Neural cell (in vitro differentiated cells): ENCODE results near the gene CCNY. TPM values are rescaled to one million over a fixed set of nuclear protein-coding genes. Genes with fewer than 3 reads are reported as not detected.

ENCODE experiments used
- H2AFZ ChIP-seq: fragments of 200-600, 300-800 bp; sonication (generic), shearing (Covaris generic); 2 replicates; pipeline ENCODE4 v1.6.0; 2014; ENCODE audit warnings: low read depth, mild to moderate bottlenecking, antibody characterized with exemption, low read length, moderate library complexity
- H3F3A ChIP-seq: fragments of 200-600 bp; shearing (Covaris generic); 2 replicates; pipeline ENCODE4 v1.6.1; 2016; ENCODE audit warnings: mild to moderate bottlenecking, moderate library complexity, mixed read lengths, antibody characterized with exemption, low read length; ENCODE audit not compliant: insufficient read depth, poor library complexity, severe bottlenecking
- H3K27ac ChIP-seq: fragments of 200-600, 300-800 bp; sonication (generic), shearing (Covaris generic); 2 replicates; pipeline ENCODE4 v1.5.1; 2014; ENCODE audit warnings: mild to moderate bottlenecking, low read length, moderate library complexity
- H3K27me3 ChIP-seq: fragments of 300-800, 200-600 bp; sonication (generic), shearing (Covaris generic); 2 replicates; pipeline ENCODE4 v1.6.0; 2014; ENCODE audit warnings: mild to moderate bottlenecking, low read depth, low read length, moderate library complexity; ENCODE audit not compliant: insufficient read depth
- H3K36me3 ChIP-seq: fragments of 300-800, 200-600 bp; sonication (generic), shearing (Covaris generic); 2 replicates; pipeline ENCODE4 v1.5.1; 2014; ENCODE audit warnings: mild to moderate bottlenecking, antibody characterized with exemption, low read length, moderate library complexity; ENCODE audit not compliant: insufficient read depth
- H3K4me2 ChIP-seq: fragments of 300-800, 200-600 bp; sonication (generic), shearing (Covaris generic); 2 replicates; pipeline ENCODE4 v1.6.0; 2014; ENCODE audit warnings: mild to moderate bottlenecking, low read length
- H3K4me3 ChIP-seq: fragments of 300-800, 200-600 bp; sonication (generic), shearing (Covaris generic); 2 replicates; pipeline ENCODE4 v1.5.1; 2014; ENCODE audit warnings: mild to moderate bottlenecking, low read length, moderate library complexity
- H3K79me2 ChIP-seq: fragments of 200-600 bp; shearing (Covaris generic); replicated peaks from 2 replicates; pipeline ENCODE4 v1.6.0; 2014; ENCODE audit warnings: mild to moderate bottlenecking, low read length, moderate library complexity; ENCODE audit not compliant: insufficient read depth
- H3K9ac ChIP-seq: fragments of 300-800, 200-600 bp; sonication (generic), shearing (Covaris generic); 2 replicates; pipeline ENCODE4 v1.6.1; 2016; ENCODE audit warnings: mild to moderate bottlenecking, low read length, mixed read lengths
- H3K9me2 ChIP-seq: fragments of 200-600 bp; shearing (Covaris generic); 2 replicates; pipeline ENCODE4 v1.6.1; 2016; ENCODE audit warnings: mild to moderate bottlenecking, low read length, mixed read lengths; ENCODE audit not compliant: insufficient read depth
- H3K9me3 ChIP-seq: fragments of 200-600, 300-800 bp; sonication (generic), shearing (Covaris generic); 2 replicates; pipeline ENCODE4 v1.6.1; 2016; ENCODE audit warnings: mild to moderate bottlenecking, mixed run types, low read length, moderate library complexity, mixed read lengths
- H4K20me1 ChIP-seq: fragments of 200-600 bp; shearing (Covaris generic); 2 replicates; pipeline ENCODE4 v1.6.1; 2016; ENCODE audit warnings: mild to moderate bottlenecking, mixed run types; ENCODE audit not compliant: insufficient read depth
- CTCF ChIP-seq: fragments of 450-650 bp; IDR thresholded peaks from 2 replicates; pipeline ENCODE4 v1.5.1; 2014; ENCODE audit warnings: antibody characterized with exemption, mild to moderate bottlenecking, moderate library complexity; ENCODE audit not compliant: poor library complexity, severe bottlenecking
- EP300 ChIP-seq: fragments of 450-650 bp; conservative IDR thresholded peaks from 2 replicates; pipeline ENCODE4 v1.6.1; 2014; ENCODE audit warnings: antibody characterized with exemption, mild to moderate bottlenecking, moderate library complexity; ENCODE audit not compliant: poor library complexity, severe bottlenecking
- EZH2 ChIP-seq: fragments of 200-600, 300-800 bp; shearing (Covaris generic), sonication (generic); IDR thresholded peaks from 2 replicates; pipeline ENCODE4 v1.6.1; 2014; ENCODE audit warnings: antibody characterized with exemption, low read length, borderline replicate concordance, mild to moderate bottlenecking; ENCODE audit not compliant: insufficient read depth, poor library complexity, severe bottlenecking
- MXI1 ChIP-seq: fragments of 450-650 bp; conservative IDR thresholded peaks from 2 replicates; pipeline ENCODE4 v1.6.1; 2014; ENCODE audit warnings: antibody characterized with exemption, mild to moderate bottlenecking; ENCODE audit not compliant: poor library complexity, severe bottlenecking
- POLR2AphosphoS5 ChIP-seq: IDR thresholded peaks from 2 replicates; pipeline ENCODE4 v1.6.1; 2012
- RAD21 ChIP-seq: fragments of 450-650 bp; conservative IDR thresholded peaks from 2 replicates; pipeline ENCODE4 v1.6.1; 2014; ENCODE audit warnings: antibody characterized with exemption, mild to moderate bottlenecking, moderate library complexity
- REST ChIP-seq: IDR thresholded peaks from 2 replicates; pipeline ENCODE4 v1.6.1; 2012; ENCODE audit warnings: borderline replicate concordance
- SMC3 ChIP-seq: fragments of 450-650 bp; conservative IDR thresholded peaks from 2 replicates; pipeline ENCODE4 v1.6.1; 2014; ENCODE audit warnings: antibody characterized with exemption, mild to moderate bottlenecking, moderate library complexity; ENCODE audit not compliant: poor library complexity
- TAF1 ChIP-seq: IDR thresholded peaks from 2 replicates; pipeline ENCODE4 v1.6.1; 2012; ENCODE audit warnings: low read depth
- polyA plus RNA-seq: library from polyadenylated mRNA; depleted of rRNA; stranded (reverse); fragments of >200 nt; gene quantifications from 2 replicates; pipeline ENCODE4 v1.2.3, GENCODE V29; 2014

CCNY gene
- polyA plus RNA-seq, 1 donor from 2014 or later = 36.4 TPM

GRCh38 chr10:35569111-35569707 is 232.9 kb downstream of the CCNY start:
- no peak for TF ChIP-seq POLR2AphosphoS5
- TF ChIP-seq SMC3 = no peak
- no peak for TF ChIP-seq REST
- no peak for TF ChIP-seq RAD21
- TF ChIP-seq EP300 = no peak
- no peak for TF ChIP-seq CTCF
- TF ChIP-seq TAF1 = no peak
- no peak for TF ChIP-seq EZH2
- no peak for TF ChIP-seq MXI1
- no peak overlapping the region for H3K27ac ChIP-seq

GRCh38 chr10:35569836-35570235 is 233.5 kb downstream of the CCNY start:
- no peak overlapping the region for H3K4me2 ChIP-seq
- TF ChIP-seq TAF1 (no peak), SMC3 (no peak), RAD21 (no peak), EP300 (no peak), CTCF (no peak), REST (no peak), MXI1 (no peak), EZH2 (no peak), POLR2AphosphoS5 (no peak)
- no peaks in the 10 kb centered on the region for H3K36me3 ChIP-seq
- H3K9ac ChIP-seq = no peak overlapping the region
- no peak overlapping the region for H3K4me3 ChIP-seq
- no peaks in the 10 kb centered on the region for H3K27me3 ChIP-seq
- H3F3A ChIP-seq = no peaks in the 10 kb centered on the region
- no peaks in the 10 kb centered on the region for H3K9me3 ChIP-seq
- H3K9me2 ChIP-seq = no peaks in the 10 kb centered on the region
- no peaks in the 10 kb centered on the region for H4K20me1 ChIP-seq
- H3K27ac ChIP-seq = no peak overlapping the region
- no peaks in the 10 kb centered on the region for H3K79me2 ChIP-seq
- H2AFZ ChIP-seq = no peak overlapping the region

More at GRCh38 chr10:35569111-35569707, 232.9 kb downstream of the CCNY start:
- Histone ChIP-seq H3K9me3 (no peaks in the 10 kb centered on the region), H3K36me3 (no peaks in the 10 kb centered on the region), H3F3A (no peaks in the 10 kb centered on the region), H3K4me2 (no peak overlapping the region), H3K9ac (no peak overlapping the region), H3K4me3 (no peak overlapping the region), H3K9me2 (no peaks in the 10 kb centered on the region), H2AFZ (no peak overlapping the region), H3K27me3 (no peaks in the 10 kb centered on the region), H3K79me2 (no peaks in the 10 kb centered on the region), H4K20me1 (no peaks in the 10 kb centered on the region)
